Prostate gland (tissue), 2 donors: ENCODE data around the gene PLCB1. TPM values are rescaled to one million over a fixed set of nuclear protein-coding genes. Genes with fewer than 3 reads are reported as not detected.

Experiments
- DNase-seq: peaks from one replicate; pipeline ENCODE4 v3.0.0-alpha.2; 2019; ENCODE audit warnings: low spot score
- H3K27ac ChIP-seq, 2 donors: fragments of 200-600 bp; sonication (generic); 2 replicates each; pipeline ENCODE4 v1.5.1; 2017 to 2019
- H3K27me3 ChIP-seq: fragments of 200-600 bp; sonication (generic); replicated peaks from 2 replicates; pipeline ENCODE4 v1.5.1; 2019; ENCODE audit not compliant: insufficient read depth
- H3K36me3 ChIP-seq, 2 donors: fragments of 200-600 bp; sonication (generic); 1 replicate in 1 of 2; 2 replicates in 1 of 2; pipeline versions ENCODE4 v1.5.1 to v1.8.1; 2017 to 2019
- H3K4me1 ChIP-seq: fragments of 200-600 bp; sonication (generic); replicated peaks from 2 replicates; pipeline ENCODE4 v1.5.1; 2019
- H3K4me3 ChIP-seq, 2 donors: fragments of 200-600 bp; sonication (generic); 2 replicates each; pipeline ENCODE4 v1.5.1; 2017 to 2019
- H3K9me3 ChIP-seq: fragments of 200-600 bp; sonication (generic); 2 replicates; pipeline ENCODE4 v1.5.1; 2017
- POLR2A ChIP-seq: fragments of 450-650 bp; IDR thresholded peaks from one replicate; pipeline ENCODE4 v1.6.1; 2016; ENCODE audit warnings: antibody characterized with exemption, mild to moderate bottlenecking
- POLR2AphosphoS5 ChIP-seq: sonication (generic); formaldehyde crosslinking; IDR thresholded peaks from one replicate; pipeline ENCODE4 v1.6.1; 2017; ENCODE audit warnings: antibody characterized with exemption
- WGBS: methylation state at CpG from one replicate; pipeline ENCODE4 v1.1.5; 2018; 5-methylcytosine and 5-hydroxymethylcytosine counted together
- intact Hi-C: fragments of 100-400 bp; cut with DNase I; formaldehyde crosslinking; loops from one replicate; pipeline ENCODE4 v1.14.2; 2022
- total RNA-seq, 2 donors: library from RNA; depleted of rRNA; stranded (reverse); fragments of >200 nt; gene quantifications; one replicate each; pipeline ENCODE4 v1.1.0, GENCODE V29; 2016
- TF ChIP-seq, protein P1 (sequence below), 4 experiments: fragments of 200-600 bp in 2 of 4; fragments of 450-650 bp in 2 of 4; sonication (generic) in 2 of 4; IDR thresholded peaks; 1 replicate in 3 of 4; 2 replicates in 1 of 4; pipeline ENCODE4 v1.5.1; 2016 to 2019; ENCODE audit warnings: antibody characterized with exemption in 4 of 4, mild to moderate bottlenecking in 2 of 4, moderate library complexity in 2 of 4

Gene PLCB1
- total RNA-seq, 2 donors from 2014 or later, result 24.3 to 26.3 TPM

DNA sequence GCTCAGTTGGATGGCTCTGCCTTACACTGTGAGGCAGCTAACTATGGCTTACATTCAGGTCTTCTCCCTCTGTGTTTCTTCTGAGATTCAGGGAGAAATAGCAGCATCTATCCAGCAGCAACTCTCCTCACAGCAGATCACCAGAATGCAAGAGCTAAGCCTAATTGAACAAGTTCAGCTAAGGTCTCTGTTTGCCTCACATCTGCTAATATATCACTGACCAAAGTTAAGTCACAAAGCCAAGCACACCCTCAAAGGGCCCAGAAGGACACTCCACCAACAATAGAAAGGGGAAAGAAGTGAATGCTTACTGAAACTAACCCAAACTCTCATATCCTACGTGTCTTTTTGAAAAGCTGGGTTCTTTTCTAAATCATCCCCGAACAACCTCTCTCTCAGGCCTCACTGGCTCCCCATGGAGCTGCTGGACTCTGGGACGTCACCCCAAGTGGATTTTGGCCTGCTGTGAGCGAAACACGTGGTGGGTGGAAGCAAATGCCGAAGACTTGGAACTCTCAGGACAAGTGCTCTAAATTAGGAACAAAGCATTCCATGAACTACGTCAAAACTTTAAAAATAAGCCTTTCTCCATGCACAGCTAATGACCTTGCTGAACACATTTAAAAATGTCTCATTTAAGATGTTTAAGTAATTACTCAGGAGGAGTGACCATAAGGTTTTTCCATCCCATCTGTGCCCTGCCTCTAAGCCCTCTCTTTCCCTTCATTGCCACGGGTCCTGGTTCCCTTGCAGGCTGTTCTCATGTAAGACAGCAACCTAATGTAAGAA, 769.4 kb downstream of the PLCB1 start:
- no peak overlapping the region for H3K27ac ChIP-seq

DNA sequence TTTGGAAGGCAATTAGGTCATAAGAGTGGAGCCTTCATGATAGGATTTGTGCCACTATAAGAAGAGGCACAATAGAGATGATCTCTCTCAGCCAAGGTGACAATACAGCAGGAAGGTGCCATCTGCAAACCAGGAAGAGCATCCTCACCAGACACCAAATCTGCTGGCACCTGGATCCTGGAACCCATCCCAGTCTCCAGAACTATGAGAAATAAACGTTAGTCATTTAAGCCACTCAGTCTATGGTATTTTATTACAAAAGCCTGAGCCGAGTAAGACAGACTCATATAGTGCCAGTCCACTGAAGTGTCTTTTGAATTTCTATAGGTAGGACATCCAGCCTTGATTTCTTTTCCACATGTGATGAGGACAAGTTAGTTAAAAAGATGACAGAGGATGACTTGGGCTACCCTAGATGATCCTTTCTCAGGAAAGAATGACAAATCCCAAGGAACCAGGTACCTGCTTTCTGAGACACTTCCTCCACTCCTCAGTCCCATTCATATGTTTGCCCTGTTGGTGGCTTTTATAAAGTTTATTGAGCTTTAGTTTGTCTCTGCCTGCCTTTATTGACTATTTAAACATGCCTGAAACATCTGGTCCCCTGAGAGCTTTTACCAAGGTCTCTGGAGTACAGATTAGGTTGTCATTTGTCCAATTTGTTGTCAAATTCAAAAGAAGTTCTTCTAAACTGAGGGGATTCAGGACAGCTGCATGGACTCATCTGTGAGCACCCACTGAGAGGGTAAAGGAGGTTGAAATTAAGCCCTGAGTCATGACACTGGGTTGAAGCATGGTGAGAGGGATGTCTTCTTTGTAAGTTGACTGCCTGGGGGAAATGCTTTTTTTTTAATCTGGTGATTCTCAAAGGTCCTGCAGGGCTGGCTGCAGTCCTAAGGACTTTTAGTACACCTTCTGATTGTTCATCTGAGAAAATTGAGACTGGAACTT, 771.9 kb downstream of the PLCB1 start:
- no peaks in the 10 kb centered on the region for H3K9me3 ChIP-seq
- H3K27ac ChIP-seq, result no peak overlapping the region
- no peak for TF ChIP-seq POLR2AphosphoS5
- TF ChIP-seq, protein P1, sequence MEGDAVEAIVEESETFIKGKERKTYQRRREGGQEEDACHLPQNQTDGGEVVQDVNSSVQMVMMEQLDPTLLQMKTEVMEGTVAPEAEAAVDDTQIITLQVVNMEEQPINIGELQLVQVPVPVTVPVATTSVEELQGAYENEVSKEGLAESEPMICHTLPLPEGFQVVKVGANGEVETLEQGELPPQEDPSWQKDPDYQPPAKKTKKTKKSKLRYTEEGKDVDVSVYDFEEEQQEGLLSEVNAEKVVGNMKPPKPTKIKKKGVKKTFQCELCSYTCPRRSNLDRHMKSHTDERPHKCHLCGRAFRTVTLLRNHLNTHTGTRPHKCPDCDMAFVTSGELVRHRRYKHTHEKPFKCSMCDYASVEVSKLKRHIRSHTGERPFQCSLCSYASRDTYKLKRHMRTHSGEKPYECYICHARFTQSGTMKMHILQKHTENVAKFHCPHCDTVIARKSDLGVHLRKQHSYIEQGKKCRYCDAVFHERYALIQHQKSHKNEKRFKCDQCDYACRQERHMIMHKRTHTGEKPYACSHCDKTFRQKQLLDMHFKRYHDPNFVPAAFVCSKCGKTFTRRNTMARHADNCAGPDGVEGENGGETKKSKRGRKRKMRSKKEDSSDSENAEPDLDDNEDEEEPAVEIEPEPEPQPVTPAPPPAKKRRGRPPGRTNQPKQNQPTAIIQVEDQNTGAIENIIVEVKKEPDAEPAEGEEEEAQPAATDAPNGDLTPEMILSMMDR (IDR thresholded peaks at IDR 0.05), result no peak
- no peak for TF ChIP-seq POLR2A
- WGBS, result 16% methylated on average over 2 of the region's 2 CpGs
- intact Hi-C loops, result no loop called here
- no peak for DNase-seq
- H3K4me1 ChIP-seq, result no peaks in the 10 kb centered on the region
- H3K36me3 ChIP-seq, result no peaks in the 10 kb centered on the region
- no peaks in the 10 kb centered on the region for H3K27me3 ChIP-seq
- H3K4me3 ChIP-seq, result no peak overlapping the region

More for the DNA sequence above, 769.4 kb downstream of the PLCB1 start:
- intact Hi-C loops, result no loop called here
- H3K4me1 ChIP-seq, result no peaks in the 10 kb centered on the region
- 70% methylated on average over 8 of the region's 8 CpGs for WGBS
- H3K9me3 ChIP-seq, result no peaks in the 10 kb centered on the region
- TF ChIP-seq POLR2AphosphoS5 (no peak), POLR2A (no peak)
- TF ChIP-seq, protein P1 (IDR thresholded peaks at IDR 0.05), result no peak
- no peaks in the 10 kb centered on the region for H3K27me3 ChIP-seq
- no peak overlapping the region for H3K4me3 ChIP-seq
- no peaks in the 10 kb centered on the region for H3K36me3 ChIP-seq
- no peak for DNase-seq

DNA sequence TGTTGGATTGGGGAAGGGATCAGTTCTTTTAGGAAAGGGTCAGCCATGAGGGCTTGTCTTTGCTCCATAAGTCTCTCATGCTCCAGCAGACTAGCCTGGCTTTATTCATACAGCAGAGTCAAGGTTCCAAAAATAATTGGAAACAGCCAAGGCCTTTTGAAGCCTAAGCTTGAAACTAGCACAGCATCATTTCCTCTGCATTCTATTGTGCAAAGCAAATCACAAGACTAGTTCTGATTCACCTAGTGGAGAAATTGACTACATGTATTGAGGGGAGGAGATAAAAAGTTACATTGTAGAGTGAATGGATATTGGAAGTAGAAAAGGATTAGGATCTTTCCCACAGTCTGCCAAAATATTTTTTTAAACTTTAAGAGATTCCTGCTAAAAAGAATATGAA, 777.5 kb downstream of the PLCB1 start:
- intact Hi-C loops, result no loop called here
- H3K4me1 ChIP-seq, result no peaks in the 10 kb centered on the region

DNA sequence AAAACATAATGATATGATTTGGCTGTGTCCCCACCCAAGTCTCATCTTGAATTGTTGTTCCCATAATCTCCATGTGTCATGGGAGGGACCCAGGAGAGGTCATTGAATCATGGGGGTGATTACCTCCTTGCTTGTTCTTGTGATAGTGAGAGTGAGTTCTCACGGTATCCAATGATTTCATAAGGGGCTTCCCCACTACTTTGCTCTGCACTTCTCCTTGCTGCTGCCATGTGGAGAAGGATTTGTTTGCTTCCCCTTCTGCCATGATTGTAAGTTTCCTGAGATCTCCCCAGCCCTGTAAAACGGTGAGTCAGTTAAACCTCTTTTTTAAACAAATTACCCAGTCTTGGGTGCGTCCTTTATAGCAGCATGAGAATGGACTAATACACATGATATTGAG, 780.0 kb downstream of the PLCB1 start:
- Histone ChIP-seq H3K27ac (no peak overlapping the region), H3K4me1 (no peaks in the 10 kb centered on the region), H3K4me3 (no peak overlapping the region), H3K36me3 (no peaks in the 10 kb centered on the region), H3K27me3 (no peaks in the 10 kb centered on the region), H3K9me3 (no peaks in the 10 kb centered on the region)
- DNase-seq, result no peak
- TF ChIP-seq POLR2A, result no peak
- TF ChIP-seq, protein P1 (IDR thresholded peaks at IDR 0.05), result no peak
- TF ChIP-seq POLR2AphosphoS5, result no peak
- intact Hi-C loops, result no loop called here
- WGBS, result 69% methylated on average over 3 of the region's 3 CpGs

More for the DNA sequence above, 777.5 kb downstream of the PLCB1 start:
- H3K36me3 ChIP-seq, result no peaks in the 10 kb centered on the region
- no peak overlapping the region for H3K27ac ChIP-seq
- no peak for DNase-seq
- TF ChIP-seq, protein P1 (IDR thresholded peaks at IDR 0.05), result no peak
- TF ChIP-seq POLR2A, result no peak
- TF ChIP-seq POLR2AphosphoS5, result no peak
- no peak overlapping the region for H3K4me3 ChIP-seq
- H3K9me3 ChIP-seq, result no peaks in the 10 kb centered on the region
- H3K27me3 ChIP-seq, result no peaks in the 10 kb centered on the region
